ENCODE results near the gene COL21A1.

COL21A1 gene

GRCh38 chr6:56244528-56245253 is 2.7 kb downstream of the COL21A1 start:
- no peak for DNase-seq

GRCh38 chr6:56244089-56244488 is 3.3 kb downstream of the COL21A1 start:
- DNase-seq = no peak

- DNase-seq = no peak
Observed at GRCh38 chr6:56243518-56244070, 3.8 kb downstream of the COL21A1 start.

GRCh38 chr6:56242346-56242745 is 5.0 kb downstream of the COL21A1 start:
- no peak for DNase-seq

GRCh38 chr6:56241124-56241802 is 6.1 kb downstream of the COL21A1 start:
- DNase-seq = no peak

GRCh38 chr6:56238352-56238751 is 9.0 kb downstream of the COL21A1 start:
- no peak for DNase-seq

- DNase-seq = no peak
Observed at GRCh38 chr6:56235245-56235644, 12.1 kb downstream of the COL21A1 start.

GRCh38 chr6:56232436-56232835 is 14.9 kb downstream of the COL21A1 start:
- no peak for DNase-seq

GRCh38 chr6:56231827-56232226 is 15.6 kb downstream of the COL21A1 start:
- no peak for DNase-seq

GRCh38 chr6:56230976-56231566 is 16.3 kb downstream of the COL21A1 start:
- no peak for DNase-seq

- no peak for DNase-seq
Observed at GRCh38 chr6:56227071-56227879, 20.1 kb downstream of the COL21A1 start.

- peak; percentile 32 for DNase-seq
Observed at GRCh38 chr6:56223995-56224394, 23.4 kb downstream of the COL21A1 start.

GRCh38 chr6:56222499-56222898 is 24.9 kb downstream of the COL21A1 start:
- no peak for DNase-seq

- DNase-seq = no peak
Observed at GRCh38 chr6:56220078-56220477, 27.3 kb downstream of the COL21A1 start.

- no peak for DNase-seq
Observed at GRCh38 chr6:56214703-56215101, 32.7 kb downstream of the COL21A1 start.

GRCh38 chr6:56214041-56214702 is 33.2 kb downstream of the COL21A1 start:
- no peak for DNase-seq

GRCh38 chr6:56211724-56212123 is 35.7 kb downstream of the COL21A1 start:
- no peak for DNase-seq

GRCh38 chr6:56204134-56204533 is 43.2 kb downstream of the COL21A1 start:
- no peak for DNase-seq

GRCh38 chr6:56199956-56200355 is 47.4 kb downstream of the COL21A1 start:
- DNase-seq = no peak

- DNase-seq = no peak
Observed at GRCh38 chr6:56193846-56194245, 53.5 kb downstream of the COL21A1 start.

GRCh38 chr6:56188429-56188828 is 59.0 kb downstream of the COL21A1 start:
- DNase-seq = no peak

GRCh38 chr6:56187686-56188085 is 59.7 kb downstream of the COL21A1 start:
- DNase-seq = no peak

Measured in kidney glomerular epithelial cell (primary cell).